DMS 273 treated with DMSO at 0.1 percent for 48 hours (cell line): ENCODE results near the gene TM9SF1.
A peak's percentile ranks its signal among the peaks of the same experiment; 100 is the strongest.

Source experiments
- DNase-seq: peaks from one replicate; lab custom pipeline; 2025; lab: John Stamatoyannopoulos, UW

The TM9SF1 gene

DNA sequence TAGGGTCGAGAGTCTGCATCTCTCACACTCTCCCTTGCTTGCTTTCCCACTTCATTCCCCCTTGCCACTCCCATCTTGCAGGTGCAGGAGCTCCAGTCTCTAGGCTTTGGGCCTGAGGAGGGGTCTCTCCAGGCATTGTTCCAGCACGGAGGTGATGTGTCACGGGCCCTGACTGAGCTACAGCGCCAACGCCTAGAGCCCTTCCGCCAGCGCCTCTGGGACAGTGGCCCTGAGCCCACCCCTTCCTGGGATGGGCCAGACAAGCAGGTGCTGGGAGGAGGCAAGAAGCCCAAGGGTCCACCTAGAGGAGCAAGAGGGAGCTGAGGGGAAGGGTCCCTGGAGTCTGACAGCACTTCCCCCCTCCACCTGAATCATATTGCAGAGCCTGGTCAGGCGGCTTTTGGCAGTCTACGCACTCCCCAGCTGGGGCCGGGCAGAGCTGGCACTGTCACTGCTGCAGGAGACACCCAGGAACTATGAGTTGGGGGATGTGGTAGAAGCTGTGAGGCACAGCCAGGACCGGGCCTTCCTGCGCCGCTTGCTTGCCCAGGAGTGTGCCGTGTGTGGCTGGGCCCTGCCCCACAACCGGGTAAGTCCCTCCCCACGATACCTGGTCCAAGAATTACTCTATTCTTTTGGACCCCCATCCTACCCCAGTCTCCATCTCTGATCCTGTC, 43.7 kb downstream of the TM9SF1 start:
- DNase-seq, result no peak

DNA sequence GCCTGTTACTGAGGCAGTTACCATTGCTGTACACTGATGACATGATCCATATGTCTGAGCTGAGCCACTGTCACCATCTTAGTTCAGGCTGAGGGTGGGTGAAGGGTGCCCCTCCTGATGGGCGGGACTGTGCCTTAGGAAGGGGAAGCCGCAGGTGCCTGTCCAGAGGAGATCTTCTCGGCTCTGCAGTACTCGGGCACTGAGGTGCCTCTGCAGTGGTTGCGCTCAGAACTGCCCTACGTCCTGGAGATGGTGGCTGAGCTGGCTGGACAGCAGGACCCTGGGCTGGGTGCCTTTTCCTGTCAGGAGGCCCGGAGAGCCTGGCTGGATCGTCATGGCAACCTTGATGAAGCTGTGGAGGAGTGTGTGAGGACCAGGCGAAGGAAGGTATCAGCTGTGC, 44.2 kb downstream of the TM9SF1 start:
- DNase-seq, result no peak

DNA sequence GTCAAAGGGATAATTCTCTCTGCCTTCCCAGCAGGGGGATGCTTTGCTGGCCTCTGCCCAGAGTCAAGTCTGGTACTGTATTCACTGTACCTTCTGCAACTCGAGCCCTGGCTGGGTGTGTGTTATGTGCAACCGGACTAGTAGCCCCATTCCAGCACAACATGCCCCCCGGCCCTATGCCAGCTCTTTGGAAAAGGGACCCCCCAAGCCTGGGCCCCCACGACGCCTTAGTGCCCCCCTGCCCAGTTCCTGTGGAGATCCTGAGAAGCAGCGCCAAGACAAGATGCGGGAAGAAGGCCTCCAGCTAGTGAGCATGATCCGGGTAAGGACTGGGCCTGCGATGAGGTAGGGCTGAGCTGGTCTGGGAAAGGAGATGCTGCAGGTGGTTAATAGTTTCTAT, 44.7 kb downstream of the TM9SF1 start:
- no peak for DNase-seq

DNA sequence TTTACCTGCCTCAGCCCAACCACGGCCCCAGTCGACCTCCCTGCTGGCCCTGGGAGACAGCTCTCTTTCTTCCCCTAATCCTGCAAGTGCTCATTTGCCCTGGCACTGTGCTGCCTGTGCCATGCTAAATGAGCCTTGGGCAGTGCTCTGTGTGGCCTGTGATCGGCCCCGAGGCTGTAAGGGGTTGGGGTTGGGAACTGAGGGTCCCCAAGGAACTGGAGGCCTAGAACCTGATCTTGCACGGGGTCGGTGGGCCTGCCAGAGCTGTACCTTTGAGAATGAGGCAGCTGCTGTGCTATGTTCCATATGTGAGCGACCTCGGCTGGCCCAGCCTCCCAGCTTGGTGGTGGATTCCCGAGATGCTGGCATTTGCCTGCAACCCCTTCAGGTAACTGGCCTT, 45.2 kb downstream of the TM9SF1 start:
- no peak for DNase-seq

DNA sequence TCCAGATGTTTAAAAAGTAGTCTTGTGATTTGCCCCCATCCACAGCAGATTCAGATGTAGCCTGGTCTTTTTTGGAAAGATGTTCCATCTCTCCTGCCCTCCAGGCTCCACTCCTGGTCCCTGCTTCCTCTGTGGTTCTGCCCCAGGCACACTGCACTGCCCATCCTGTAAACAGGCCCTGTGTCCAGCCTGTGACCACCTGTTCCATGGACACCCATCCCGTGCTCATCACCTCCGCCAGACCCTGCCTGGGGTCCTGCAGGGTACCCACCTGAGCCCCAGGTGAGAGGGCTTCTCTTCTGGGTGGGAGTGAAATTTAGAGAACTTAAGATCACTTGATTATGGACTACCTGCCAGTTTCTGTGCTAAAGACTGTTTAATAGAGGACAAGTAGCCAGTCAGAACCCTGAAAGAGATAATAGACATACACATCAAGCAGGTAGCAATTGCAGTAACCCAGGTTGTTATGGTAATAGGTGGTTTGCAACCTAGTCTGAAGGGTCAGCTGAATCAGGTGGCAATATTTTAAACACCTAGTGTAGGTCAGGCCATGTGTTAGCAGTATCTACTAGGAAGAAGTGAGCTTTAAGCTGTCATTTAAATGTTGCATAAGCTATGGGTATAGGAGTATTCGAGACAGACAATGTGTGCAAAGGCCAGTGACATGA, 45.8 kb downstream of the TM9SF1 start:
- no peak for DNase-seq

DNA sequence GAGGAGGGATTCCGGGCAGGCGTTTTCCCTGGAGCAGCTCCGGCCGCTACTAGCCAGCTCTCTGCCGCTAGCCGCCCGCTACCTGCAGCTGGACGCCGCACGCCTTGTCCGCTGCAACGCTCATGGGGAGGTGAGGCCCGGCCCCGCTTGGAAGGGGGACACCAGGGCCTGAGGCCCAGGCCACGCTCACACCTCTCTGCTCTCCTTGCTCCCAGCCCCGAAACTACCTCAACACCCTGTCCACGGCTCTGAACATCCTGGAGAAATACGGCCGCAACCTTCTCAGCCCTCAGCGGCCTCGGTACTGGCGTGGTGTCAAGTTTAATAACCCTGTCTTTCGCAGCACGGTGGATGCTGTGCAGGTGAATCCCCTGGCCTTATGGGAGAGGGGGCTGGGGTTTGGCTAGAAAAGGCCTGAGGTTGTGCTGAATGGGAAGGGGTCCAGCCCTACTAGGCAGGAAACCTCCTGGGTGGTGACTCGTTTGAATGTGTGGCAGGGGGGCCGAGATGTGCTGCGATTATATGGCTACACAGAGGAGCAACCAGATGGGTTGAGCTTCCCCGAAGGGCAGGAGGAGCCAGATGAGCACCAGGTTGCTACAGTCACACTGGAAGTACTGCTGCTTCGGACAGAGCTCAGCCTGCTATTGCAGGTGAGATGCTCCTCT, 47.3 kb downstream of the TM9SF1 start:
- DNase-seq, result peak; percentile 33

DNA sequence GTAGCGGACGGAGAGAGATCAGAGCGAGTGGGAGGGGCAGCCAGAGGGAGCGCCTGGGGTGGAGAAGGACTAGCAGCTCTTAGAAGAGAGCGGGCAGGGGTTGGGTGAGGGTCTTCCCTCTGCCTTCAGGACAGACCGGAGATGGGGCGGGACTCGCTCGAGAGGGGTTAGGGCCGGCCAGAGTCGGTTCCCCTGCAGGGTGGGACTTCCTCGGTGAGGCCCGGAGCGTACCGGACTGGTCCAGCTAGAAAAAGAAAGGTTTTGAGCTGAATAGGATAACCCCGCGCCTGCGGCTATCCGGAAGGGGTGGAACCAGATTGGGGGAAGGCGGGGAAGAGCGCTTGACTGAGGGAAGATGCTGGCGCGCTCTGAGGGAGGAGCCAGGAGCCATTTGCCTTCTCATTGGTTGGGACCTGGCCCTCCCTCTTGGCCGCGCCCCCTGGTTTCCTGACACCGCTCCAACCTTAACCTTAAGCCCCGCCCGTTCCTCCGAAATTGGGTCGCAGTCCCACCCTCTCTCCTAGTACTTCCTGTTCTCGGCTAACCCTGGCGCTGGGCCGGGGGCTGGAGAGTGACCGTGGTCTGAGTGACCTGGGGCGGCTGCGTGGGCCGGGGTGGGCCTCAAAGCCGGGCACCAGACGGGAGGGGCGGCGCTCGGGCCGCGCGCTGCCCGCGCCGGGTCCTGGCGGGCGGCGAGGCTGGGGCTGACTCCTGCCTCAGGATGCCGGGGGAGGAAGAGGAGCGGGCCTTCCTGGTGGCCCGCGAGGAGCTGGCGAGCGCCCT, 48.1 kb downstream of the TM9SF1 start, which contains the start of gene RNF31:
Gene RNF31, plus strand, starts transcription at position 521 of the 783 bp plus-strand sequence. Its CDS starts 201 bp downstream, at position 722.
- peak; percentile 94 for DNase-seq

DNA sequence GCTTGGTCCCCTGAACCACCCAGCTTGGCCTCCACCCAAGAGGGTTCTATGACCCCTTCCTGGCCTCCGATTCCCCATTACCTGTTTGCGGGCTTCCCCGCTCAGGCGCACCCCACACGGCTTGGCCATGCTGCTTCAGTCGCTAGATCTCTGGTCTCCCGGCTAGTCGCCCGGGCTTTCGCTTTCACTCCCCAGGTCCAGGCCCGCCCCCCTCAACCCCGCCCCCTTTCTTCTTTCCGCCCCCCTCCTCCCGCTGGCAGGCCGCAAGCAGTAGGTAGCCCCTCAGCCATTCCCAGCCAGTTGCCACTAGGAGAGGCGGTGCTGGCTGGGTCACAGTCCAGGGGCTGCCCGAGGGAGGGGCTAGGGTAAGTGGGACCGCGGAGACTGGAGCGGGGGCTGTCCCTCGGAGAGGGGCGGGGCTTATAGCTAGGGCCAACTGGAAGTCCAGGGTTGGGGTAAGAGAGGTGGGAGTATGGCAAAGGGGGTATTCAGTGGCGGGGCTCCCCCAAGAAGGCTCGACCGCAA, 48.7 kb downstream of the TM9SF1 start, which contains the start of gene PSME2:
Gene PSME2, minus strand, starts transcription at position 158 of the 525 bp plus-strand sequence. Its CDS starts 29 bp downstream, at position 129.
- peak; percentile 96 for DNase-seq

DNA sequence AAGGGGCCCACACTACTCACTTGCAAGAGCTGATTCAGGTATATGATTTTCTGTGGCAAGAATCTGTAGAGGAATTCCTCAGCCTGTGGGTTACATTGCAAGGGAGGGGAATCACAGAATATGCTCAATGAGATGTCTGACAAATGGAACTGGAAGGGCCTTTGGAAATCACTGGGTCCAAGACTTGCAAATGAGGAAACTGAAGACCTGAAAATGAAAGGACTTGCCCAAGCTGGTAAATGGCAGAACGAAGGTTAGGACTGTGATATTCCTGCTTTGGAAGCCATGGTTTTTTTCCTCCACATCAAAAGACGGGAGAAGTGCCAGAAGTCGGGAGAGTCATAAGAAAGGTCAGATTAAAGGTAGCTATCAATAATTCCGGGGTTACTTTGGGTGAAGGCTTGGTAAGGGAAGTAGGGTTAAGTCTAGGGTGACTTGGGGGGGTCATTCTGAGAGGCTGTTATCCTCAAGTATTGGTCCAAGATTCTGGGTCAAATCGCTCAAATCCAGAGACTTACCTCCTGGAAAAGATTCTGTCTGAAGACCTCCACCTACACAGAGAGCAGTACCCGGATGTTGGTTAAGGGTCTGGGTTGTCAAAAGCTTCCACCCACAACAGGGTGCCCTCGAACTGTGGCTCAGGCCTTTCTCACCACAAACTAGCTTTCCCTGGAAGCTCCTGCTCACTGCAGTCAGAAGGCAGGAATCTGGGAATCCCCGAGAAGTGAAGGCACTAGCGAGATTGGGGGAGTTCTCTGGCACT, 49.4 kb downstream of the TM9SF1 start:
- DNase-seq, result no peak

DNA sequence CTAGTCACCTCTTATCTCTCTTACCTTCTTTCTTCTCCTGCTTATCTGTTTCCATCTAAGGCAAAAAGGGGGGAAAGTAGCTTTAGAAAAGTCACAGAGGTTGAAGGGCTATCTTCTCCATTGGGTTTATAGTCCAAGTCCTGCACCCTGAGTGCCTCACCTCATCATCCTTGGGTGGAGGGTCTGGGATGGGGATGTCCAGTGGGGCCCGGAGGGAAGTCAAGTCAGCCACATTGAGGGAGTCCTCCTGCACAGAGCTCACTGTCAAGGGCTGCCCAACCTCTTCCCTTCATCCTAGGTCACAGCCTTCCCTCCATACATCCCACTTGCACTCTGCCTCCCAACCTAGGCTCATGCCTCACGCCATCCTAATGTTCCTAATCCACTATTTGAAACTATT, 50.0 kb downstream of the TM9SF1 start:
- no peak for DNase-seq

DNA sequence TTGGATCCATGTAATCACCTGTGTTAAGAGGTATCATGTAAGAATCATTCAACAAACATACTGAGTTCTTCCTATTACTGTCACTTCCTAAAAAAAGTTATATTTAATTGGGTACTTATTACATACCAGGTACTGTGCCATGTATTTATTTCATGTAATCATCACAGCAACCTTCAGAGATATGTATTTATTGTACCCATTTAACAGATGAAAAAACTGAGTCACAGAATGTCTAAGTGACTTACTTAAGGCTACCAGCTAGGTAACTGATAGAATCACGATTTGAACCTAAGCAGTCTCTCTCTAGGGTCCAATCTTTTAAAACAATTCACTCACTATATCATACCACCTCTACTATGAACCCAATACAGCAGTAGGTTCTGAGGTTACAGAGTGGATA, 50.8 kb downstream of the TM9SF1 start:
- no peak for DNase-seq

DNA sequence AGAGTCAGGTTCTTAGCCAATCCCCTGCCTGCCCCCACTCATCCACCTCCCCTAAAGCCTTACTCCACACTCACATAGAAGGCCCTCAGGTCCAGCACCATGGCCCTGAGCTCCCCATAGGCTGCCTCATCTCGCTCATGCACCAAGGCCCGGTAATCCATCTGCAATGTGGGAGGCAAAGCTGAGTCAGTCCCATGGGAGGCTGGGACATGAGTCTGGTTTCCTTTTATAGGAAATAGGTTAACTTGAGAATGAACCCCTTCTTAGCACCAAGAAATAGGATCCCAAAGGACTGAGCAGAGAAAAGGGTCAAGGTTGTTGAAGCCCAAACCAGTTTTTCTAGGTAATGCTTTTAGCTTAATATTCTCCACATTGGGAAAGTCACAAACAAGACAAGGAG, 51.7 kb downstream of the TM9SF1 start:
- DNase-seq, result no peak

DNA sequence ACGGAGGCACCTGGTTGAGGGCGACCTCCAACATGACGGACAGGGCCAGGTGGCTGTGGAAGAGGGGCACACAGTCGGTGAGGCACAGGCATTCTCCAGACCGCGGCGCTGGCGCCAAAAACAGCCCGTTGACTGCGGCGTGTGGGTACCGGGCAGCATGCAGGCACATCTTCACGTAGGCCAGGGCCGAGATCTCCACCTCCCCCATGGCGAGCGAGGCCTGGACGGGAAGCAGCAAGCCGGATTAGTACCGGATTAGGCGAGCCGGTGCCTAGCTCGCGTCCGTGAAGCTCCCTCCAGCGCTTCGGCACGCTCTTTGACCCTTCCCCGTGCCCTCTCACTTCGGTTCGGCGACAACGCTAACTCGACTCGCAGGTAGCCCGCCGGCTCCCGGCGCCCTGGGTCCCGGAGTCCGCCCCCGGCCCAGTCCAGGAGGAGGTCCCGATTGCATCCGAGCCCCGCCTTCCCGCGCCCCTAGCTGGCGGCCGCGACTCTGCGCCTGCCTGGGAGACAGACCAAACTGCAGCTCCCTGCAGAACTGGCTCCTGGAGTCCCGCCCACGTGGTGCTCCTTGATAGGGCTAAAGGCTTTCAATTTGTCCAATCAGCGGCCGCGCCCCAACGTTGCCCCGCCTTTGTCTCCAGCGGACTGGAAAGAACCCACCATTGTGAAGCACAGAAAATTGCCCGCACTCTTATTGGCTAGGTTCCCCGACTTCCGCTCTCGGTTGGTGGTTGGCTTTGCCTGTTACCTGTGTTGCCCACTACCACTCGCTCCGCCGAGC, 54.0 kb downstream of the TM9SF1 start, which contains the start of gene EMC9:
Gene EMC9, minus strand, starts transcription at position 495 of the 784 bp plus-strand sequence. Its CDS starts 287 bp downstream, at position 208.
- DNase-seq, result peak; percentile 99

DNA sequence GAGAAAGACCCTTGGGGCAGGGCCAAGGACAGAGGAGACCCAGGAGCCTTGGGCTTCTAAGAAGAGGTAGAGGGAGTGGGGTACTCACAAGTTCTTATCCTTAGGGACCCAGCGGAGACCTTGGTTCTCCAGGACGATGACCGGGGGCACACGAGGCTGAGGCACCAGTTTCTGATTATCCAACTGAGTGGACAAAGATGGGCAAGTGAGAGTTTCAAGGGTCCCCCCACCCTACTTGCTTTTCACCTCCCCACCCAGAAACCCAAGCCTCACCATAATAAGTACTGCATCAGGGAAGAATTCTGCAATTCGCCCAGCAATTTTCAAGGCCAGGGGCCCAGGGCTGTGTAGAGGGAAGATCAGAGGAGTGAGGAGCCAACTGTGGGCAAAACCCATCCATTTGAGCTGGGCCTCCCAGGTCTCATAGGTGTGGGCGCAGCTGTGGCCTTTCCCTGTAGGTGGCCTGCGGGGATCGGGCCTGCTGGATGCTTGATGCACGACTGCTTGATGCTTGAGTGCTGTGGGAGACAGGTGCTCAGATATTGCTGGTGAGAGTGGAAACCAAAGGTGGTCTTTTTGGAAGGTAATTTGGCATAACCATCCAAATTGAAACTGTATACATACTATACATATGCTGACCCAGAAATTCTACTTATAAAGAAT, 55.8 kb downstream of the TM9SF1 start:
- DNase-seq, result no peak
